IMR-90 (cell line): ENCODE measurements around the gene PCOLCE2. TPM values are rescaled to one million over a fixed set of nuclear protein-coding genes. Genes with fewer than 3 reads are reported as not detected.

ENCODE experiments used
- ATAC-seq: fragments of 200-7000 bp; cut with Tn5 transposase; 2 replicates; pipeline ENCODE4 v1.9.1; 2020; ENCODE audit warnings: low read depth, mild to moderate bottlenecking, moderate library complexity
- BruUV-seq: library from RNA; stranded (reverse); fragments of 400-500 nt; replicated peaks from 2 replicates; lab custom pipeline; 2021; lab: Mats Ljungman, UMichigan
- CTCF ChIA-PET: fragments of 300-600 bp; formaldehyde crosslinking; extraction: SDS; loops from one replicate; lab custom pipeline; 2021; ENCODE audit warnings: antibody characterized with exemption; lab: Yijun Ruan, JAX
- POLR2A ChIA-PET: fragments of 300-600 bp; sonication (Branson Sonifier 250); formaldehyde crosslinking; loops from one replicate; lab custom pipeline; 2022; ENCODE audit warnings: antibody characterized with exemption; ENCODE audit not compliant: unreplicated experiment; lab: Charles Lee
- DNase-seq: peaks from one replicate; pipeline ENCODE4 v3.0.0; 2013
- H2AFZ ChIP-seq: replicated peaks from 2 replicates; pipeline ENCODE3; 2013; ENCODE audit warnings: low read length, mild to moderate bottlenecking; ENCODE audit not compliant: poor library complexity
- H2AK5ac ChIP-seq: 2 replicates; pipeline ENCODE4 v1.6.1; 2013; ENCODE audit warnings: low read depth, low read length, inconsistent platforms
- H2AK9ac ChIP-seq: replicated peaks from 2 replicates; pipeline ENCODE3; 2013; ENCODE audit warnings: mild to moderate bottlenecking, low read depth, low read length, moderate library complexity; ENCODE audit not compliant: poor library complexity
- H2BK120ac ChIP-seq: 2 replicates; pipeline ENCODE4 v1.6.1; 2013; ENCODE audit warnings: low read depth, low read length, inconsistent platforms
- H2BK15ac ChIP-seq: 3 replicates; pipeline ENCODE4 v1.6.1; 2013; ENCODE audit warnings: low read depth, low read length, inconsistent platforms
- H2BK20ac ChIP-seq: 2 replicates; pipeline ENCODE4 v1.6.1; 2013; ENCODE audit warnings: low read depth, mild to moderate bottlenecking, inconsistent platforms, low read length, moderate library complexity
- H2BK5ac ChIP-seq: 2 replicates; pipeline ENCODE4 v1.6.1; 2013; ENCODE audit warnings: mild to moderate bottlenecking, low read depth, low read length, inconsistent platforms; ENCODE audit not compliant: poor library complexity, severe bottlenecking
- H3K14ac ChIP-seq: replicated peaks from 2 replicates; pipeline ENCODE4 v1.6.1; 2013; ENCODE audit warnings: low read depth, low read length, inconsistent platforms
- H3K18ac ChIP-seq: 2 replicates; pipeline ENCODE4 v1.6.1; 2013; ENCODE audit warnings: low read depth, low read length, control low read depth
- H3K23ac ChIP-seq: 2 replicates; pipeline ENCODE4 v1.6.1; 2013; ENCODE audit warnings: low read depth, low read length, inconsistent platforms
- H3K27ac ChIP-seq: 2 replicates; pipeline ENCODE4 v1.5.1; 2013; ENCODE audit warnings: mild to moderate bottlenecking, control low read depth, low read length; ENCODE audit not compliant: insufficient read depth
- H3K27me3 ChIP-seq: 2 replicates; pipeline ENCODE4 v1.6.1; 2013; ENCODE audit warnings: low read length; ENCODE audit not compliant: control insufficient read depth, insufficient read depth
- H3K36me3 ChIP-seq: 2 replicates; pipeline ENCODE4 v1.6.1; 2013; ENCODE audit warnings: low read length, mixed read lengths; ENCODE audit not compliant: control insufficient read depth, insufficient read depth
- H3K4ac ChIP-seq: 2 replicates; pipeline ENCODE4 v1.6.1; 2013; ENCODE audit warnings: low read depth, low read length, inconsistent platforms
- H3K4me1 ChIP-seq: 2 replicates; pipeline ENCODE4 v1.6.1; 2013; ENCODE audit warnings: low read length, mixed read lengths; ENCODE audit not compliant: control insufficient read depth, insufficient read depth
- H3K4me2 ChIP-seq: 2 replicates; pipeline ENCODE4 v1.6.1; 2013; ENCODE audit warnings: low read depth, mild to moderate bottlenecking, control low read depth, low read length, moderate library complexity
- H3K4me3 ChIP-seq: 2 replicates; pipeline ENCODE4 v1.5.1; 2013; ENCODE audit warnings: low read depth, mild to moderate bottlenecking, control low read depth, low read length, moderate library complexity; ENCODE audit not compliant: insufficient read depth
- H3K56ac ChIP-seq: 2 replicates; pipeline ENCODE4 v1.6.1; 2013; ENCODE audit warnings: low read length, inconsistent platforms; ENCODE audit not compliant: insufficient read depth; ENCODE audit errors: extremely low read depth
- H3K79me1 ChIP-seq, 2 experiments: 2 replicates each; pipeline ENCODE4 v1.6.1; 2013; ENCODE audit warnings: low read length in 2 of 2, inconsistent platforms in 1 of 2, low read depth in 1 of 2
- H3K9ac ChIP-seq: 2 replicates; pipeline ENCODE4 v1.6.1; 2013; ENCODE audit warnings: low read depth, low read length, control low read depth
- H3K9me1 ChIP-seq: 2 replicates; pipeline ENCODE4 v1.6.1; 2013; ENCODE audit warnings: low read length, inconsistent platforms; ENCODE audit not compliant: insufficient read depth
- H3K9me3 ChIP-seq: 2 replicates; pipeline ENCODE4 v1.6.1; 2013; ENCODE audit warnings: low read length; ENCODE audit not compliant: control insufficient read depth, insufficient read depth
- H4K20me1 ChIP-seq: 2 replicates; pipeline ENCODE4 v1.6.1; 2013; ENCODE audit warnings: low read length, inconsistent platforms; ENCODE audit not compliant: insufficient read depth
- H4K5ac ChIP-seq: 2 replicates; pipeline ENCODE4 v1.6.1; 2013; ENCODE audit warnings: mild to moderate bottlenecking, low read depth, low read length, control low read depth
- H4K8ac ChIP-seq, 2 experiments: 2 replicates each; pipeline ENCODE4 v1.6.1; 2013; ENCODE audit warnings: low read depth in 2 of 2, low read length in 2 of 2, control low read depth in 1 of 2, inconsistent platforms in 1 of 2
- H4K91ac ChIP-seq: 2 replicates; pipeline ENCODE4 v1.6.1; 2013; ENCODE audit warnings: low read depth, low read length, inconsistent platforms; ENCODE audit not compliant: insufficient read depth
- WGBS, 2 experiments: methylation state at CpG; one replicate each; pipeline versions ENCODE4 v1.1.5 to v1.1.7; 2013; ENCODE audit warnings: missing lambda C conversion rate in 2 of 2; ENCODE audit not compliant: insufficient read length in 1 of 2; ENCODE audit errors: extremely low coverage in 2 of 2; 5-methylcytosine and 5-hydroxymethylcytosine counted together
- dilution Hi-C: fragments of 300-500 bp; cut with HindIII; formaldehyde crosslinking; loops from one replicate; pipeline ENCODE4 v1.14.3; 2018; ENCODE audit warnings: low sequenced_read_pairs; ENCODE audit not compliant: unreplicated experiment
- in situ Hi-C: fragments of 300-500 bp; cut with MboI; formaldehyde crosslinking; loops from 3 replicates; pipeline ENCODE4 v1.14.3; 2019; ENCODE audit warnings: low sequenced_read_pairs, inconsistent platforms, mixed read lengths
- intact Hi-C: fragments of 100-400 bp; cut with micrococcal nuclease; formaldehyde crosslinking; loops from 2 replicates; pipeline ENCODE4 v1.10.0; 2022
- polyA plus RNA-seq, 3 experiments: library from polyadenylated mRNA; depleted of rRNA; stranded (reverse); fragments of >200 nt; gene quantifications; 2 replicates each; pipeline ENCODE4 v1.2.3, GENCODE V29; 2012; ENCODE audit warnings: low replicate concordance in 1 of 3
- total RNA-seq: library from RNA; depleted of rRNA; stranded (reverse); fragments of >200 nt; gene quantifications from 2 replicates; pipeline ENCODE4 v1.2.3, GENCODE V29; 2012
- TF ChIP-seq, protein P1 (sequence below): fragments of 150-350 bp; IDR thresholded peaks from 2 replicates; pipeline ENCODE4 v1.6.1; 2016; ENCODE audit warnings: low read depth, mild to moderate bottlenecking, low read length, moderate library complexity, borderline replicate concordance

The PCOLCE2 gene
- total and polyA plus RNA-seq, 2 of the 4 experiments (the other 2 are of a cell fraction), result 0.50 to 0.54 TPM

DNA sequence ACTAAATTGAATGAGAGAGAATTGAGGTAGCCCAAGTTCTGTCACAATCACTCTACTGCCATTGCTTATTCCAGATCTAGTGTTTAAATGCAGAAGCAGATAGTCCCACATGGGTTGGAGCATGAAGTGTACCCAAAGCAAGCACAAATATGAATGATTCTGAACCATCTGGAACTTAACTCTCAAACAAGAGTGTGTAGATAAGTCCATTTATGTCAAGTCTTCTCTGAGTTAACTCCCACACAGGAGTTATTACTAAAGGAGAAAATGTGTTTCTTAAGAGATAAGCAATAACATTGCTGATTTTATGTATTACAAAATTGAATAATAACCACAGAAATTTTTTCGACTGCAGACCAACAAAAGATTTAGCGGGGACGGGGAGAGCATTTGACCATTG lies 41.0 kb upstream of the PCOLCE2 start:
- DNase-seq, result no peak
- Histone ChIP-seq H3K9ac (no peak overlapping the region), H2AK5ac (no peak overlapping the region), H2BK5ac (no peak overlapping the region), H3K4ac (no peak overlapping the region), H3K79me1 (no peaks in the 10 kb centered on the region), H3K56ac (no peak overlapping the region), H3K9me1 (no peaks in the 10 kb centered on the region), H3K18ac (no peak overlapping the region), H3K27ac (no peak overlapping the region), H4K20me1 (no peaks in the 10 kb centered on the region), H3K4me3 (no peak overlapping the region), H2AK9ac (no peak overlapping the region), H3K4me1 (no peaks in the 10 kb centered on the region), H4K91ac (no peak overlapping the region), H2AFZ (no peak overlapping the region), H3K14ac (no peak overlapping the region), H2BK120ac (no peak overlapping the region), H3K9me3 (no peaks in the 10 kb centered on the region; the same call in 1 of the 2 replicates), H4K8ac (no peak overlapping the region), H3K23ac (no peak overlapping the region), H2BK20ac (no peak overlapping the region), H4K5ac (no peak overlapping the region), H2BK15ac (no peak overlapping the region), H3K27me3 (peaks cover 16% of the 10 kb centered on the region), H3K4me2 (no peak overlapping the region), H3K36me3 (no peaks in the 10 kb centered on the region)
- intact Hi-C loops (loop anchor here (1.0 kb wide), 1 partner anchor 57 kb away; no protein-coding TSS in a partner anchor), in situ Hi-C loops (no loop called here), dilution Hi-C loops (no loop called here)
- BruUV-seq, result no TSS peak
- CTCF ChIA-PET, result interaction anchor here (0.9 kb wide), 1 partner anchor 29 kb away, joined by 4 read pairs; no protein-coding TSS in a partner anchor
- TF ChIP-seq, protein P1, sequence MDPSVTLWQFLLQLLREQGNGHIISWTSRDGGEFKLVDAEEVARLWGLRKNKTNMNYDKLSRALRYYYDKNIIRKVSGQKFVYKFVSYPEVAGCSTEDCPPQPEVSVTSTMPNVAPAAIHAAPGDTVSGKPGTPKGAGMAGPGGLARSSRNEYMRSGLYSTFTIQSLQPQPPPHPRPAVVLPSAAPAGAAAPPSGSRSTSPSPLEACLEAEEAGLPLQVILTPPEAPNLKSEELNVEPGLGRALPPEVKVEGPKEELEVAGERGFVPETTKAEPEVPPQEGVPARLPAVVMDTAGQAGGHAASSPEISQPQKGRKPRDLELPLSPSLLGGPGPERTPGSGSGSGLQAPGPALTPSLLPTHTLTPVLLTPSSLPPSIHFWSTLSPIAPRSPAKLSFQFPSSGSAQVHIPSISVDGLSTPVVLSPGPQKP, result no peak
- no CpG with 5 or more reads among the region's 3 CpGs for WGBS, 2 experiments
- POLR2A ChIA-PET, result no interaction called here
- no peak for ATAC-seq
